ENCODE measurements around the gene PPP2R5C. TPM values are rescaled to one million over a fixed set of nuclear protein-coding genes. Genes with fewer than 3 reads are reported as not detected.
A peak's percentile ranks its signal among the peaks of the same experiment; 100 is the strongest.
"Not testable (repeated sequence)": the region's sequence is repeated elsewhere in the genome, so short reads cannot be mapped to it uniquely, and the experiment has no call there.

The PPP2R5C gene
- total RNA-seq (2021) (89.9 to 105 TPM (median 99.9 TPM) in 3 replicates), Bru-seq, nascent RNA (percentile 69 among the genes with signal in this experiment)
- long read RNA-seq, experiment 1, full-length matches to known transcripts = 117 of 164 reads
- long read RNA-seq, experiment 1, partial matches to known transcripts = 25 of 164 reads
- long read RNA-seq, experiment 1, other reads (novel, unspliced or antisense) = 22 of 164 reads
- long read RNA-seq, experiment 2, full-length matches to known transcripts = 54 of 122 reads
- long read RNA-seq, experiment 2, partial matches to known transcripts = 23 of 122 reads
- long read RNA-seq, experiment 2, other reads (novel, unspliced or antisense) = 45 of 122 reads
- long read RNA-seq, experiment 3, transcript PPP2R5C-205 (12 exons, 1,526 nt) = major isoform, 23 of 25 reads
- long read RNA-seq, experiment 3, partial matches to known transcripts = 0 of 25 reads
- long read RNA-seq, experiment 3, other reads (novel, unspliced or antisense) = 2 of 25 reads

GRCh38 chr14:101761032-101761880 lies at the start of gene PPP2R5C:
Gene PPP2R5C, plus strand, starts transcription at chr14:101761709. Its CDS starts 185 bp downstream, at chr14:101761894.
- no peaks in the 10 kb centered on the region for H3K36me3 Mint-ChIP-seq
- CTCF ChIA-PET = interaction anchor here (0.7 to 2.3 kb wide), 11 partner anchors 10 to 200 kb away, joined by 3 to 23 read pairs (median 7); no protein-coding TSS in a partner anchor

DNA sequence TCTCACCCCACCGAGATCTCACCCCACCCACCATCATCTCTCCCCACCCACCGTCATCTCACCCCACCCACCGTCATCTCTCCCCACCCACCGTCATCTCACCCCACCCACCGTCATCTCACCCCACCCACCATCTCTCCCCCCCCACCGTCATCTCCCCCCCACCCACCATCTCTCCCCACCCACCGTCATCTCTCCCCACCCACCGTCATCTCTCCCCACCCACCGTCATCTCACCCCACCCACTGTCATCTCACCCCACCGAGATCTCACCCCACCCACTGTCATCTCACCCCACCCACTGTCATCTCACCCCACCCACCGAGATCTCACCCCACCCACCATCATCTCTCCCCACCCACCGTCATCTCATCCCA lies 49.7 kb upstream of the PPP2R5C start:
- peaks cover 25% of the 10 kb centered on the region for H3K4me1 Mint-ChIP-seq
- H3K9me3 Mint-ChIP-seq; CTCF ChIA-PET; DNase-seq (ENCODE audit: low spot score); H3K36me3 Mint-ChIP-seq; ATAC-seq; H3K27ac Mint-ChIP-seq; H3K4me3 Mint-ChIP-seq: not testable (repeated sequence)
- POLR2A ChIA-PET = interaction anchor here (0.5 kb wide), 1 partner anchor 19 kb away, joined by 7 read pairs; no protein-coding TSS in a partner anchor
- H3K27me3 Mint-ChIP-seq (ENCODE audit: low read depth) = peaks cover 11% of the 10 kb centered on the region

More at GRCh38 chr14:101761032-101761880, at the start of gene PPP2R5C:
- Mint-ChIP-seq H3K9me3 (no peaks in the 10 kb centered on the region), H3K27me3 (ENCODE audit: low read depth) (peaks cover 63% of the 10 kb centered on the region), H3K27ac (no peak within 1 kb of the TSS), H3K4me1 (peaks cover 11% of the 10 kb centered on the region), H3K4me3 (peak within 1 kb of the TSS; percentile 84)
- TF ChIP-seq MAX (CRISPR knock-in tag; IDR thresholded peaks at IDR 0.05) = peak; percentile 48; the same call in 1 of the 2 replicates
- TF ChIP-seq ZNF423 (CRISPR knock-in tag; IDR thresholded peaks at IDR 0.05) = no peak
- 0 out of 2 replicates have a peak, but pooled peaks have one; percentile 23 for TF ChIP-seq GABPB1 (CRISPR knock-in tag; IDR thresholded peaks at IDR 0.05)
- TF ChIP-seq, protein P1, sequence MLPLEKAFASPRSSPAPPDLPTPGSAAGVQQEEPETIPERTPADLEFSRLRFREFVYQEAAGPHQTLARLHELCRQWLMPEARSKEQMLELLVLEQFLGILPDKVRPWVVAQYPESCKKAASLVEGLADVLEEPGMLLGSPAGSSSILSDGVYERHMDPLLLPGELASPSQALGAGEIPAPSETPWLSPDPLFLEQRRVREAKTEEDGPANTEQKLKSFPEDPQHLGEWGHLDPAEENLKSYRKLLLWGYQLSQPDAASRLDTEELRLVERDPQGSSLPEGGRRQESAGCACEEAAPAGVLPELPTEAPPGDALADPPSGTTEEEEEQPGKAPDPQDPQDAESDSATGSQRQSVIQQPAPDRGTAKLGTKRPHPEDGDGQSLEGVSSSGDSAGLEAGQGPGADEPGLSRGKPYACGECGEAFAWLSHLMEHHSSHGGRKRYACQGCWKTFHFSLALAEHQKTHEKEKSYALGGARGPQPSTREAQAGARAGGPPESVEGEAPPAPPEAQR (CRISPR knock-in tag; IDR thresholded peaks at IDR 0.05) = no peak
- TF ChIP-seq GTF2I (CRISPR knock-in tag; conservative IDR thresholded peaks at IDR 0.05) = no peak
- no peak for TF ChIP-seq MYBL2 (CRISPR knock-in tag; IDR thresholded peaks at IDR 0.05)
- TF ChIP-seq NFE2L1 (CRISPR knock-in tag; IDR thresholded peaks at IDR 0.05) = 0 out of 2 replicates have a peak, but pooled peaks have one; percentile 20
- peak; percentile 74 for TF ChIP-seq FOXK1 (CRISPR knock-in tag; IDR thresholded peaks at IDR 0.05)
- TF ChIP-seq FOXP1 (CRISPR knock-in tag; IDR thresholded peaks at IDR 0.05; ENCODE audit: borderline replicate concordance) = peak; percentile 75
- no peak; the same call in none of the 2 replicates for TF ChIP-seq SP1 (CRISPR knock-in tag; conservative IDR thresholded peaks at IDR 0.05)
- TF ChIP-seq, protein P2, sequence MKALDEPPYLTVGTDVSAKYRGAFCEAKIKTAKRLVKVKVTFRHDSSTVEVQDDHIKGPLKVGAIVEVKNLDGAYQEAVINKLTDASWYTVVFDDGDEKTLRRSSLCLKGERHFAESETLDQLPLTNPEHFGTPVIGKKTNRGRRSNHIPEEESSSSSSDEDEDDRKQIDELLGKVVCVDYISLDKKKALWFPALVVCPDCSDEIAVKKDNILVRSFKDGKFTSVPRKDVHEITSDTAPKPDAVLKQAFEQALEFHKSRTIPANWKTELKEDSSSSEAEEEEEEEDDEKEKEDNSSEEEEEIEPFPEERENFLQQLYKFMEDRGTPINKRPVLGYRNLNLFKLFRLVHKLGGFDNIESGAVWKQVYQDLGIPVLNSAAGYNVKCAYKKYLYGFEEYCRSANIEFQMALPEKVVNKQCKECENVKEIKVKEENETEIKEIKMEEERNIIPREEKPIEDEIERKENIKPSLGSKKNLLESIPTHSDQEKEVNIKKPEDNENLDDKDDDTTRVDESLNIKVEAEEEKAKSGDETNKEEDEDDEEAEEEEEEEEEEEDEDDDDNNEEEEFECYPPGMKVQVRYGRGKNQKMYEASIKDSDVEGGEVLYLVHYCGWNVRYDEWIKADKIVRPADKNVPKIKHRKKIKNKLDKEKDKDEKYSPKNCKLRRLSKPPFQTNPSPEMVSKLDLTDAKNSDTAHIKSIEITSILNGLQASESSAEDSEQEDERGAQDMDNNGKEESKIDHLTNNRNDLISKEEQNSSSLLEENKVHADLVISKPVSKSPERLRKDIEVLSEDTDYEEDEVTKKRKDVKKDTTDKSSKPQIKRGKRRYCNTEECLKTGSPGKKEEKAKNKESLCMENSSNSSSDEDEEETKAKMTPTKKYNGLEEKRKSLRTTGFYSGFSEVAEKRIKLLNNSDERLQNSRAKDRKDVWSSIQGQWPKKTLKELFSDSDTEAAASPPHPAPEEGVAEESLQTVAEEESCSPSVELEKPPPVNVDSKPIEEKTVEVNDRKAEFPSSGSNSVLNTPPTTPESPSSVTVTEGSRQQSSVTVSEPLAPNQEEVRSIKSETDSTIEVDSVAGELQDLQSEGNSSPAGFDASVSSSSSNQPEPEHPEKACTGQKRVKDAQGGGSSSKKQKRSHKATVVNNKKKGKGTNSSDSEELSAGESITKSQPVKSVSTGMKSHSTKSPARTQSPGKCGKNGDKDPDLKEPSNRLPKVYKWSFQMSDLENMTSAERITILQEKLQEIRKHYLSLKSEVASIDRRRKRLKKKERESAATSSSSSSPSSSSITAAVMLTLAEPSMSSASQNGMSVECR (CRISPR knock-in tag; IDR thresholded peaks at IDR 0.05; ENCODE audit: borderline replicate concordance) = peak; percentile 75; the same call in 1 of the 2 replicates
- no peak for TF ChIP-seq ZNF317 (CRISPR knock-in tag; IDR thresholded peaks at IDR 0.05; ENCODE audit: borderline replicate concordance, low read depth)
- peak; percentile 70; the same call in 1 of the 2 replicates for TF ChIP-seq FOXP4 (CRISPR knock-in tag; IDR thresholded peaks at IDR 0.05)
- TF ChIP-seq ZNF671 (CRISPR knock-in tag; IDR thresholded peaks at IDR 0.05) = no peak
- POLR2A ChIA-PET = interaction anchor here (1.7 kb wide), 1 partner anchor 10 kb away, joined by 5 read pairs; no protein-coding TSS in a partner anchor
- peak; percentile 58 for ATAC-seq
- peak; percentile 83 for DNase-seq (ENCODE audit: low spot score)

DNA sequence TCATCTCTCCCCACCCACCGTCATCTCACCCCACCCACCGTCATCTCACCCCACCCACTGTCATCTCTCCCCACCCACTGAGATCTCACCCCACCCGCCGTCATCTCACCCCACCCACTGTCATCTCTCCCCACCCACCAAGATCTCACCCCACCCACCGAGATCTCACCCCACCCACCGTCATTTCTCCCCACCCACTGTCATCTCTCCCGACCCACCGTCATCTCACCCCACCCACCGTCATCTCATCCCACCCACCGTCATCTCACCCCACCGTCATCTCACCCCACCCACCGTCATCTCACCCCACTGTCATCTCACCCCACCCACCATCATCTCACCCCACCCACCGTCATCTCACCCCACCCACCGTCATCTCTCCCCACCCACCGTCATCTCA lies 49.2 kb upstream of the PPP2R5C start:
- DNase-seq (ENCODE audit: low spot score); H3K27me3 Mint-ChIP-seq (ENCODE audit: low read depth); CTCF ChIA-PET; POLR2A ChIA-PET; H3K4me3 Mint-ChIP-seq; H3K36me3 Mint-ChIP-seq; ATAC-seq; H3K27ac Mint-ChIP-seq; H3K9me3 Mint-ChIP-seq: not testable (repeated sequence)
- peaks cover 21% of the 10 kb centered on the region for H3K4me1 Mint-ChIP-seq

- H3K9me3 Mint-ChIP-seq; H3K27ac Mint-ChIP-seq; H3K4me3 Mint-ChIP-seq; ATAC-seq; CTCF ChIA-PET; DNase-seq (ENCODE audit: low spot score); H3K27me3 Mint-ChIP-seq (ENCODE audit: low read depth); POLR2A ChIA-PET; H3K36me3 Mint-ChIP-seq: not testable (repeated sequence)
- peaks cover 17% of the 10 kb centered on the region for H3K4me1 Mint-ChIP-seq
Observed at GRCh38 chr14:101713091-101713490, 48.4 kb upstream of the PPP2R5C start.

Measured in WTC11 (cell line).